ENCODE results near the gene PELI2.
"Not testable (repeated sequence)": the region's sequence is repeated elsewhere in the genome, so short reads cannot be mapped to it uniquely, and the experiment has no call there.

DNA sequence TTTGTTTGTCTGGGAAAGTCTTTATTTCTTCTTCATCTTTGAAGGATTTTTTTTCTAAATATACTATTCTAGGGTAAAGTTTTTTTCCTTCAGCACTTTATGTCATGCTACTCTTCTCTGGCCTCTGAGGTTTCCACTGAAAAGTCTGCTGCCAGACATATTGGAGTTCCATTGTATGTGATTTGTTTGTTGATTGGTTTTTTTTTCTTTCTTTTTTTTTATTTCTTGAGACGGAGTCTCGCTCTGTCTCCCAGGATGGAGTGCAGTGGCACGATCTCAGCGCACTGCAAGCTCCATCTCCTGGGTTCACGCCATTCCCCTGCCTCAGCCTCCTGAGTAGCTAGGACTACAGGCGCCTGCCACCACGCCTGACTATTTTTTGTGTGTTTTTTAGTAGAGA, 48.4 kb downstream of the PELI2 start:
- TF ChIP-seq, protein P1, sequence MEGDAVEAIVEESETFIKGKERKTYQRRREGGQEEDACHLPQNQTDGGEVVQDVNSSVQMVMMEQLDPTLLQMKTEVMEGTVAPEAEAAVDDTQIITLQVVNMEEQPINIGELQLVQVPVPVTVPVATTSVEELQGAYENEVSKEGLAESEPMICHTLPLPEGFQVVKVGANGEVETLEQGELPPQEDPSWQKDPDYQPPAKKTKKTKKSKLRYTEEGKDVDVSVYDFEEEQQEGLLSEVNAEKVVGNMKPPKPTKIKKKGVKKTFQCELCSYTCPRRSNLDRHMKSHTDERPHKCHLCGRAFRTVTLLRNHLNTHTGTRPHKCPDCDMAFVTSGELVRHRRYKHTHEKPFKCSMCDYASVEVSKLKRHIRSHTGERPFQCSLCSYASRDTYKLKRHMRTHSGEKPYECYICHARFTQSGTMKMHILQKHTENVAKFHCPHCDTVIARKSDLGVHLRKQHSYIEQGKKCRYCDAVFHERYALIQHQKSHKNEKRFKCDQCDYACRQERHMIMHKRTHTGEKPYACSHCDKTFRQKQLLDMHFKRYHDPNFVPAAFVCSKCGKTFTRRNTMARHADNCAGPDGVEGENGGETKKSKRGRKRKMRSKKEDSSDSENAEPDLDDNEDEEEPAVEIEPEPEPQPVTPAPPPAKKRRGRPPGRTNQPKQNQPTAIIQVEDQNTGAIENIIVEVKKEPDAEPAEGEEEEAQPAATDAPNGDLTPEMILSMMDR (conservative IDR thresholded peaks at IDR 0.05 in 1 of 2, IDR thresholded peaks at IDR 0.05 in 1 of 2; ENCODE audit: low read depth in 1 of 2, low read length in 2 of 2), result not testable (repeated sequence)
- TF ChIP-seq EZH2 (IDR thresholded peaks at IDR 0.05; ENCODE audit: low read length, missing control alignments), result not testable (repeated sequence)
